ENCODE measurements around the gene DHFR. TPM values are rescaled to one million over a fixed set of nuclear protein-coding genes. Genes with fewer than 3 reads are reported as not detected.

DHFR gene
- polyA plus RNA-seq, 1 of the 3 experiments (the other 2 are of a cell fraction), result 16.6 TPM

DNA sequence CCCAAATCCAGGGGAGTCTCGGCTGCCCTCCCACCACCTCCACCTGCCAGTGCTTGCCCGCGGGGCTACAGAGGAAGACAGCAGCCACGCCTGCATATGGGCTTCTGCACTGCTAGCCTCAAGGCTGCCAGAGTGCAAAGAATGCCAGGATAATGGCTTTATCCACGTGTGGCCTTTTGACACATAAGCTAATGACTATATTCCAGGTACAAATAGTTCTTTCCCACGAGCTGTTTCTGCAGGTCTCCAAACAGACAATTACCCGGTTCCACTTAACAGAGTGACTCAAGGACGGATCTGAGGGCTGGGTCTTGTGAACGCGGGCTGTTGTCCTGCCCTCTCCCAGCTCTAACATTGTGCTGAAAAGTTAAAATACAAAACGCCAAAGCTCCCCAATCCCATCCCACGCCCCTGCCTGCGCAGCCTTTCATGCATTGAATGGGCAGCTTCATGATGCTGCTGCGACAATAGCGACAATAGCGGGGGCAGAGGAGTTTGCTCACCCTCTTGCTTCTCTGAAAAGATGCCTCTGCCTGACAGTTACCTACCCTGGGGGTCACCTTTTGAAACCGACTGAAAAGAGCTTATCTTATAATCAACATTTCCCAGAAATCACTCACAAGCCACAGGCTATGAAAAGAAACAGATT is 39.4 kb downstream of the DHFR start:
- no peak for DNase-seq
- POLR2A ChIA-PET, result no interaction called here
- Histone ChIP-seq H4K20me1 (ENCODE audit: insufficient read depth) (no peaks in the 10 kb centered on the region), H3K9ac (no peak overlapping the region), H3K4me3 (ENCODE audit: low read depth in 2 of 2, low read length in 1 of 2) (no peak overlapping the region), H3K4me1 (ENCODE audit: control insufficient read depth in 1 of 2, insufficient read depth in 2 of 2, low read depth in 1 of 2, low read length in 1 of 2) (peaks cover 0 to 6% of the 10 kb centered on the region in 2 experiments; a peak in 1 of 4 replicates), H3K36me3 (replicated peaks in 1 of 2; ENCODE audit: control insufficient read depth in 1 of 2, insufficient read depth in 2 of 2, low read length in 1 of 2) (no peaks in the 10 kb centered on the region), H3K9me2 (no peaks in the 10 kb centered on the region), H3K27me3 (ENCODE audit: insufficient read depth) (no peaks in the 10 kb centered on the region), H3K27ac (ENCODE audit: low read depth in 2 of 2, low read length in 1 of 2) (no peak overlapping the region; a peak in 1 of 4 replicates), H3F3A (replicated peaks; ENCODE audit: insufficient read depth) (no peaks in the 10 kb centered on the region), H2AFZ (ENCODE audit: low read depth) (no peak overlapping the region), H3K79me2 (ENCODE audit: insufficient read depth) (no peaks in the 10 kb centered on the region), H3K4me2 (no peak overlapping the region), H3K9me3 (no peaks in the 10 kb centered on the region)
- no peak for TF ChIP-seq GABPA (IDR thresholded peaks at IDR 0.05; ENCODE audit: low read depth)
- TF ChIP-seq EP300 (IDR thresholded peaks at IDR 0.05; ENCODE audit: borderline replicate concordance in 1 of 2, low read depth in 1 of 2, low read length in 1 of 2), result no peak
- TF ChIP-seq, protein P1, sequence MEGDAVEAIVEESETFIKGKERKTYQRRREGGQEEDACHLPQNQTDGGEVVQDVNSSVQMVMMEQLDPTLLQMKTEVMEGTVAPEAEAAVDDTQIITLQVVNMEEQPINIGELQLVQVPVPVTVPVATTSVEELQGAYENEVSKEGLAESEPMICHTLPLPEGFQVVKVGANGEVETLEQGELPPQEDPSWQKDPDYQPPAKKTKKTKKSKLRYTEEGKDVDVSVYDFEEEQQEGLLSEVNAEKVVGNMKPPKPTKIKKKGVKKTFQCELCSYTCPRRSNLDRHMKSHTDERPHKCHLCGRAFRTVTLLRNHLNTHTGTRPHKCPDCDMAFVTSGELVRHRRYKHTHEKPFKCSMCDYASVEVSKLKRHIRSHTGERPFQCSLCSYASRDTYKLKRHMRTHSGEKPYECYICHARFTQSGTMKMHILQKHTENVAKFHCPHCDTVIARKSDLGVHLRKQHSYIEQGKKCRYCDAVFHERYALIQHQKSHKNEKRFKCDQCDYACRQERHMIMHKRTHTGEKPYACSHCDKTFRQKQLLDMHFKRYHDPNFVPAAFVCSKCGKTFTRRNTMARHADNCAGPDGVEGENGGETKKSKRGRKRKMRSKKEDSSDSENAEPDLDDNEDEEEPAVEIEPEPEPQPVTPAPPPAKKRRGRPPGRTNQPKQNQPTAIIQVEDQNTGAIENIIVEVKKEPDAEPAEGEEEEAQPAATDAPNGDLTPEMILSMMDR (IDR thresholded peaks at IDR 0.05), result no peak
- TF ChIP-seq, protein P2, sequence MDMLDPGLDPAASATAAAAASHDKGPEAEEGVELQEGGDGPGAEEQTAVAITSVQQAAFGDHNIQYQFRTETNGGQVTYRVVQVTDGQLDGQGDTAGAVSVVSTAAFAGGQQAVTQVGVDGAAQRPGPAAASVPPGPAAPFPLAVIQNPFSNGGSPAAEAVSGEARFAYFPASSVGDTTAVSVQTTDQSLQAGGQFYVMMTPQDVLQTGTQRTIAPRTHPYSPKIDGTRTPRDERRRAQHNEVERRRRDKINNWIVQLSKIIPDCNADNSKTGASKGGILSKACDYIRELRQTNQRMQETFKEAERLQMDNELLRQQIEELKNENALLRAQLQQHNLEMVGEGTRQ (IDR thresholded peaks at IDR 0.05; ENCODE audit: borderline replicate concordance, low read depth, low read length), result no peak
- TF ChIP-seq NRF1 (IDR thresholded peaks at IDR 0.05; ENCODE audit: low read depth, low read length), result no peak
- no peak for TF ChIP-seq JUND (IDR thresholded peaks at IDR 0.05)
- no peak for TF ChIP-seq MEF2A (IDR thresholded peaks at IDR 0.05; ENCODE audit: borderline replicate concordance, low read depth)
- TF ChIP-seq FOSL2 (IDR thresholded peaks at IDR 0.05; ENCODE audit: borderline replicate concordance, low read depth), result no peak
- TF ChIP-seq TEAD4 (IDR thresholded peaks at IDR 0.05; ENCODE audit: borderline replicate concordance, insufficient read depth), result no peak
- WGBS (ENCODE audit: low lambda C conversion rate), result 84% methylated on average over 15 of the region's 17 CpGs
- CTCF ChIA-PET, result no interaction called here

DNA sequence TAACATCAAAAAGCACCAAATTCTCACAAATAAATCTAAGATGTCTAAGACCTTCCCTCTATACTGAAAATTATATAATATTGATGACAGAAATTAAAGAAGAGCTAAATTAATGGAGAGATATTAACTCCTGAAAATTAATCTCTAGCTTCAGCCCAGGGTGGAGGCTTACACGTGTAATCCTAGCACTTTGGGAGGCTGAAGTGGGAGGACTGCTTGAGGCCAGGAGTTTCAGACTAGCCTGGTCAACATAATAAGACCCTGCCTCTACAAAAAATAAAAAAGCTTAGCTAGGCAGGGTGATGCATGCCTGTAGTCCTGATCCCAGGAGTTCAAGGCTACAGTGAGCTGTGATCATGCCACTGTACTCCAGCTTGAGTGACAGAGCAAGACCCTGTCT is 45.1 kb downstream of the DHFR start:
- TF ChIP-seq RCOR1 (IDR thresholded peaks at IDR 0.05; ENCODE audit: low read length) (no peak), RFX5 (IDR thresholded peaks at IDR 0.05; ENCODE audit: low read length) (no peak)
- Histone ChIP-seq H3K4me1 (ENCODE audit: control insufficient read depth in 1 of 2, insufficient read depth in 2 of 2, low read depth in 1 of 2, low read length in 1 of 2) (no peaks in the 10 kb centered on the region), H3K79me2 (ENCODE audit: insufficient read depth) (no peaks in the 10 kb centered on the region), H3K36me3 (replicated peaks in 1 of 2; ENCODE audit: control insufficient read depth in 1 of 2, insufficient read depth in 2 of 2, low read length in 1 of 2) (no peaks in the 10 kb centered on the region), H2AFZ (ENCODE audit: low read depth) (no peak overlapping the region), H3K9me2 (no peaks in the 10 kb centered on the region), H3K27ac (ENCODE audit: low read depth in 2 of 2, low read length in 1 of 2) (no peak overlapping the region), H4K20me1 (ENCODE audit: insufficient read depth) (no peaks in the 10 kb centered on the region), H3K4me3 (ENCODE audit: low read depth in 2 of 2, low read length in 1 of 2) (no peak overlapping the region), H3K9me3 (no peaks in the 10 kb centered on the region), H3K4me2 (no peak overlapping the region), H3F3A (replicated peaks; ENCODE audit: insufficient read depth) (no peaks in the 10 kb centered on the region), H3K27me3 (ENCODE audit: insufficient read depth) (no peaks in the 10 kb centered on the region), H3K9ac (no peak overlapping the region)
- CTCF ChIA-PET, result no interaction called here
- no peak for DNase-seq
- POLR2A ChIA-PET, result no interaction called here
- 69% methylated on average over 1 of the region's 1 CpG for WGBS (ENCODE audit: low lambda C conversion rate)
